Endodermal cell (in vitro differentiated cells): ENCODE measurements around the gene GAS6. TPM values are rescaled to one million over a fixed set of nuclear protein-coding genes. Genes with fewer than 3 reads are reported as not detected.

ENCODE experiments used
- DNase-seq: peaks from one replicate; pipeline ENCODE4 v3.0.0-alpha.2; 2017
- H3K27ac ChIP-seq: 2 replicates; pipeline ENCODE4 v1.5.1; 2013; ENCODE audit warnings: mild to moderate bottlenecking, low read depth, low read length, moderate library complexity
- H3K27me3 ChIP-seq: 2 replicates; pipeline ENCODE4 v1.6.1; 2013; ENCODE audit warnings: mild to moderate bottlenecking, low read length, moderate library complexity; ENCODE audit not compliant: insufficient read depth, control insufficient read depth, poor library complexity, severe bottlenecking
- H3K36me3 ChIP-seq: 2 replicates; pipeline ENCODE4 v1.7.0; 2013; ENCODE audit warnings: mild to moderate bottlenecking, low read length, moderate library complexity; ENCODE audit not compliant: control insufficient read depth, insufficient read depth
- H3K4me1 ChIP-seq: one replicate; pipeline ENCODE4 v1.7.0; 2013; ENCODE audit warnings: low read length; ENCODE audit not compliant: control insufficient read depth, insufficient read depth
- H3K4me3 ChIP-seq: 2 replicates; pipeline ENCODE4 v1.5.1; 2013; ENCODE audit warnings: mild to moderate bottlenecking, low read length, moderate library complexity
- H3K9ac ChIP-seq: 2 replicates; pipeline ENCODE4 v1.6.1; 2013; ENCODE audit warnings: mild to moderate bottlenecking, low read length, moderate library complexity; ENCODE audit not compliant: poor library complexity, severe bottlenecking; ENCODE audit errors: extremely low read depth
- H3K9me3 ChIP-seq: 2 replicates; pipeline ENCODE4 v1.6.1; 2013; ENCODE audit warnings: mild to moderate bottlenecking, low read length, moderate library complexity; ENCODE audit not compliant: control insufficient read depth
- H3K27ac Mint-ChIP-seq: 2 replicates; pipeline ENCODE4 v1.8.0; 2020; ENCODE audit warnings: mixed read lengths
- H3K27me3 Mint-ChIP-seq: 2 replicates; pipeline ENCODE4 v1.8.0; 2021; ENCODE audit warnings: mild to moderate bottlenecking, mixed read lengths; ENCODE audit not compliant: insufficient read depth
- H3K36me3 Mint-ChIP-seq: 2 replicates; pipeline ENCODE4 v1.8.0; 2020; ENCODE audit warnings: low read depth, mixed read lengths
- H3K4me1 Mint-ChIP-seq: 2 replicates; pipeline ENCODE4 v1.8.0; 2020; ENCODE audit warnings: mixed read lengths
- H3K4me3 Mint-ChIP-seq: 2 replicates; pipeline ENCODE4 v1.8.0; 2020; ENCODE audit warnings: mild to moderate bottlenecking, moderate library complexity, mixed read lengths
- H3K9me3 Mint-ChIP-seq: 2 replicates; pipeline ENCODE4 v1.8.0; 2020; ENCODE audit warnings: mild to moderate bottlenecking, mixed read lengths
- WGBS, 2 experiments: methylation state at CpG; one replicate each; pipeline versions ENCODE4 v1.1.5 to v1.1.7; 2013; ENCODE audit warnings: missing lambda C conversion rate in 2 of 2, mixed read lengths in 1 of 2; ENCODE audit not compliant: insufficient coverage in 1 of 2, insufficient read length in 1 of 2; 5-methylcytosine and 5-hydroxymethylcytosine counted together
- total RNA-seq, 2 donors: library from RNA; stranded (reverse); fragmentation: NEBNext Ultra II Directional in 1 of 2; extraction: Animal tissue kit (Norgen Biotek cat#: 25700) in 1 of 2; gene quantifications; 2 replicates in 1 of 2; 3 replicates in 1 of 2; pipeline ENCODE4 v1.2.1, GENCODE V29; 2021
- TF ChIP-seq, protein P1 (sequence below): fragments of 200-600 bp; sonication (generic); conservative IDR thresholded peaks from 2 replicates; pipeline ENCODE4 v1.5.0; 2021; ENCODE audit warnings: antibody characterized with exemption, mild to moderate bottlenecking

GAS6 gene
- total RNA-seq, 2 donors from 2014 or later, result 45.7 to 49.6 TPM

DNA sequence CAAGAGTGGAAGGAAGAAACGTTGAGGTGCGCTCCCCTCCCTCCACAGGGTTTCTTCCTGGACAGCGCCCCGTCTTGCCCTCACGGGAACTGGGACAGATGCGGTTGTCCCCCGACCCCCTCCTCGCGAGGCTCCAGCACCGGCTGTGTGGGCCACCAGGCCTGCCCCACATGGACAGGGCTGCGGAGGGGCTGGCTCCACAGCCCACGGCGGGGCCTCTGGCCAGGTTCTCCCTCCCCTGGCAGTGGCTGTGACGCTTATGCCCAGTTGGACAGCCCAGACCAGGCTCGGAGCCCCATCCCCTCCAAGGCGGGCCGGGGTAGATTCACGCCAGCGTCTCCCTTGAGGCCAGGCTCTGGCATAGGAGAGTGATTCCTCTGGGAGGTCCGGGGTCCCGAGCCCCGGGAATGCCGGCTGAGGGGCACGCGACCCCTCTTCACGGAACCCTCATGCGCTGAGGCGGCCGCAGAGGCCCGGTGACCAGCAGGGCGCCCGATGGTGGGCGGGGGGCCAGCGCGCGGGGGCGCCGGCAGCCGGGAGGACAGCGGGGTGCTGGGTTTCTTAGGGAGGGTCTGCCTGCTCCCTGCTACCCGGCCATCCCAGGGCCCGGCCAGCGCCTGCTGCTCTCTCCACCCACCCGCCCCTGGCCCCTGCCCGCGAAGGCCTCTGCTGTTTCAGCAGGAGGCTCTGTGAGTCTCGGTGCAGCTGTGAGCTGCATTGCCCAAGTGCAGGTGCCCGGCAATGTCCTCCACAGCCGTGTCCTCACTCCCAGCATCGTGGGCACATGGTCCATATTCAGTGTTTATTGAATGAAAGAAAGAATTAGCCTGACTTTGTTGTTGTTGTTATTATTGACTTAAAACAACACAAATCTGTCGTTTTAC lies 20.3 kb upstream of the GAS6 start:
- Histone ChIP-seq H3K27ac (no peak overlapping the region), H3K9ac (no peak overlapping the region), H3K4me1 (no peaks in the 10 kb centered on the region), H3K9me3 (no peaks in the 10 kb centered on the region), H3K4me3 (no peak overlapping the region), H3K27me3 (no peaks in the 10 kb centered on the region), H3K36me3 (no peaks in the 10 kb centered on the region)
- no peak for DNase-seq
- H3K9me3 Mint-ChIP-seq, result no peaks in the 10 kb centered on the region
- TF ChIP-seq, protein P1, sequence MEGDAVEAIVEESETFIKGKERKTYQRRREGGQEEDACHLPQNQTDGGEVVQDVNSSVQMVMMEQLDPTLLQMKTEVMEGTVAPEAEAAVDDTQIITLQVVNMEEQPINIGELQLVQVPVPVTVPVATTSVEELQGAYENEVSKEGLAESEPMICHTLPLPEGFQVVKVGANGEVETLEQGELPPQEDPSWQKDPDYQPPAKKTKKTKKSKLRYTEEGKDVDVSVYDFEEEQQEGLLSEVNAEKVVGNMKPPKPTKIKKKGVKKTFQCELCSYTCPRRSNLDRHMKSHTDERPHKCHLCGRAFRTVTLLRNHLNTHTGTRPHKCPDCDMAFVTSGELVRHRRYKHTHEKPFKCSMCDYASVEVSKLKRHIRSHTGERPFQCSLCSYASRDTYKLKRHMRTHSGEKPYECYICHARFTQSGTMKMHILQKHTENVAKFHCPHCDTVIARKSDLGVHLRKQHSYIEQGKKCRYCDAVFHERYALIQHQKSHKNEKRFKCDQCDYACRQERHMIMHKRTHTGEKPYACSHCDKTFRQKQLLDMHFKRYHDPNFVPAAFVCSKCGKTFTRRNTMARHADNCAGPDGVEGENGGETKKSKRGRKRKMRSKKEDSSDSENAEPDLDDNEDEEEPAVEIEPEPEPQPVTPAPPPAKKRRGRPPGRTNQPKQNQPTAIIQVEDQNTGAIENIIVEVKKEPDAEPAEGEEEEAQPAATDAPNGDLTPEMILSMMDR, result no peak
- no peak overlapping the region for H3K4me3 Mint-ChIP-seq
- no peak overlapping the region for H3K27ac Mint-ChIP-seq
- H3K4me1 Mint-ChIP-seq, result no peaks in the 10 kb centered on the region
- WGBS, 2 experiments, result 93 to 95% methylated on average over 26 to 51 of the region's 51 CpGs
- no peaks in the 10 kb centered on the region for H3K36me3 Mint-ChIP-seq
- peaks cover 2% of the 10 kb centered on the region for H3K27me3 Mint-ChIP-seq

DNA sequence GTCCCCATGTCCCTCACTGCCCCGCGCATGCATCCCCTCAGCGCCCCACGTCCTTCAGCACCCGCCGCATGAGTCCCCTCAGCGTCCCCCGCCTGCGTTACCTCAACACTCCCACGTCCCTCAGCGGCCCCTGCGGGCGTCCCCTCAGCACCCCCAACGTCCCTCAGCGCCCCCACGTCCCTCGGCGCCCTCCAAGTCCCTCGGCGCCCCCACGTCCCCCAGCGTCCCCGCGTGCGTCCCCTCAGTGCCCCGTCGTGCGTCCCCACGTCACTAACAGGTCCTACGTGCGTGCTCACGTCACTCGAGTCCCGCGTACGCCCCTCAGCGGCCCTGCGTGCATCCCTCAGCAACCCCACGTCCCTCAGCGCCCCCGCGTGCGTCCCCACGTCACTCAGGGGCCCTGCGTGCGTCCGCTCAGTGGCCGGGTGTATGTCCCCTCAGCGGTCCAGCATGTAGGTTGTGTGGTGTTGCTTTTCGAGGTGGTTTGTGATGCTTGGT lies 19.5 kb upstream of the GAS6 start:
- no peak overlapping the region for H3K27ac ChIP-seq
- no peaks in the 10 kb centered on the region for H3K4me1 ChIP-seq
- H3K9me3 ChIP-seq, result no peaks in the 10 kb centered on the region
- H3K4me3 ChIP-seq, result no peak overlapping the region
- Mint-ChIP-seq H3K4me3 (no peak overlapping the region), H3K36me3 (no peaks in the 10 kb centered on the region), H3K9me3 (no peaks in the 10 kb centered on the region), H3K27me3 (peaks cover 2% of the 10 kb centered on the region), H3K4me1 (no peaks in the 10 kb centered on the region), H3K27ac (no peak overlapping the region)
- peak; percentile 33 for DNase-seq
- H3K36me3 ChIP-seq, result no peaks in the 10 kb centered on the region
- H3K27me3 ChIP-seq, result no peaks in the 10 kb centered on the region
- TF ChIP-seq, protein P1, result no peak
- WGBS, 2 experiments, result 96% methylated on average over 43 to 50 of the region's 50 CpGs
- no peak overlapping the region for H3K9ac ChIP-seq

DNA sequence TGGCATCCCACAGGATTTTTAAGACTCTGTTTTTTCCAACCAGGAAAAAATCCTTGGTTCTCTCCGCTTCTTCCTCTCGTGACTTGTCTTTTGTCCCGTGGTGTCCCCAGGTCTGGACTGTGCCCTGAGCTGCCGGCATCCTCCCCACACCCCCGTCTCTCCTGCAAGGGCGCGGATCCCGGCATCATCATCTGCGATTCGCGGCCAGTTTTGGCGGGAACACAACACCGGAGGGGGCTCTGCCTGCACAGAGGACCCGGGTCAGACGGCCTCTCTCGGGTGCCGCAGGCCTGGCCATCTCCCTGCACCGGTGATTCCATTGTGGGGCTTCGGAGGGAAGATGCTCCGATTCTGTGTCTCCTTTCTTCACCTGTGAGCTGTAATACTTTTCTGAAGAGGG lies 18.8 kb upstream of the GAS6 start:
- Histone ChIP-seq H3K9ac (no peak overlapping the region), H3K36me3 (no peaks in the 10 kb centered on the region), H3K4me3 (no peak overlapping the region), H3K27me3 (no peaks in the 10 kb centered on the region), H3K9me3 (no peaks in the 10 kb centered on the region), H3K4me1 (no peaks in the 10 kb centered on the region), H3K27ac (no peak overlapping the region)
- Mint-ChIP-seq H3K4me3 (no peak overlapping the region), H3K27ac (no peak overlapping the region), H3K36me3 (no peaks in the 10 kb centered on the region), H3K4me1 (no peaks in the 10 kb centered on the region), H3K9me3 (no peaks in the 10 kb centered on the region), H3K27me3 (peaks cover 2% of the 10 kb centered on the region)
- DNase-seq, result peak; percentile 38
- TF ChIP-seq, protein P1, result no peak
- WGBS, 2 experiments, result 96 to 98% methylated on average over 15 to 20 of the region's 20 CpGs
